ENCODE results near the gene CTNND2. TPM values are rescaled to one million over a fixed set of nuclear protein-coding genes. Genes with fewer than 3 reads are reported as not detected.

CTNND2 gene
- polyA plus RNA-seq, 2 donors: 0.09 TPM; not detected in 1

GRCh38 chr5:11599499-11599898, 304.7 kb downstream of the CTNND2 start:
- Histone ChIP-seq H3K9me3 (ENCODE audit: control insufficient read depth in 2 of 2, insufficient read depth in 1 of 2, low read depth in 1 of 2, low read length in 1 of 2) (no peaks in the 10 kb centered on the region), H3K27me3 (ENCODE audit: control insufficient read depth in 1 of 2, insufficient read depth in 2 of 2, low read length in 2 of 2) (no peaks in the 10 kb centered on the region), H3K4me1 (ENCODE audit: control insufficient read depth in 2 of 2, insufficient read depth in 2 of 2, low read length in 1 of 2) (no peaks in the 10 kb centered on the region), H3K4me3 (ENCODE audit: low read depth in 1 of 2, low read length in 2 of 2) (no peak overlapping the region), H3K36me3 (ENCODE audit: control insufficient read depth in 2 of 2, insufficient read depth in 2 of 2, low read length in 1 of 2) (no peaks in the 10 kb centered on the region), H3K27ac (ENCODE audit: low read depth in 2 of 2, low read length in 1 of 2) (no peak overlapping the region)
- WGBS, 2 donors: 88 to 89% methylated on average over 5 of the region's 5 CpGs

DNA sequence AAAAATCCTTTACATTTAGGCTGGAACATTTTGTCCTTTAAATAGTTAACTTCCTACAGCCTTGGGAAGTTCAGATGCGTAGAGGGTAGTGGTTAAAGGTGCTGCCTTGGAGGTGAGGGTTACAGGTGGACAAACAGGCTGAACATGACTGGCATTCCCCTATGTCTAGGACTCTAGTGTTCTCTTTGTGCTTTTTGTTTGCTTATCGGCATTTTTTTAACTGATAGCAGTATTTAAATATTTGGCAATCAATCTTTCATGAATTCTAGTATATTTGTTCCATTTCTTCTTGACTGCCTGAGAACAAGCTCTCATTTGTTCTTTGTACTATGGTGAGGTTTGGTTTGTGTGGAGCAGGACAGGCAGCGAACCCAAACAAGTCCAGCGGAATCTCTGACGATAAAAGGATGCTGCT, 307.6 kb downstream of the CTNND2 start:
- WGBS, 2 donors: 62 to 71% methylated on average over 5 of the region's 5 CpGs
- H3K4me1 ChIP-seq (ENCODE audit: control insufficient read depth in 2 of 2, insufficient read depth in 2 of 2, low read length in 1 of 2): no peaks in the 10 kb centered on the region
- H3K4me3 ChIP-seq (ENCODE audit: low read depth in 1 of 2, low read length in 2 of 2): no peak overlapping the region
- no peaks in the 10 kb centered on the region for H3K27me3 ChIP-seq (ENCODE audit: control insufficient read depth in 1 of 2, insufficient read depth in 2 of 2, low read length in 2 of 2)
- no peak overlapping the region for H3K27ac ChIP-seq (ENCODE audit: low read depth in 2 of 2, low read length in 1 of 2)
- H3K36me3 ChIP-seq (ENCODE audit: control insufficient read depth in 2 of 2, insufficient read depth in 2 of 2, low read length in 1 of 2): no peaks in the 10 kb centered on the region
- H3K9me3 ChIP-seq (ENCODE audit: control insufficient read depth in 2 of 2, insufficient read depth in 1 of 2, low read depth in 1 of 2, low read length in 1 of 2): no peaks in the 10 kb centered on the region

GRCh38 chr5:11596185-11596584, 308.1 kb downstream of the CTNND2 start:
- no peak overlapping the region for H3K4me3 ChIP-seq (ENCODE audit: low read depth in 1 of 2, low read length in 2 of 2)
- no peaks in the 10 kb centered on the region for H3K4me1 ChIP-seq (ENCODE audit: control insufficient read depth in 2 of 2, insufficient read depth in 2 of 2, low read length in 1 of 2)
- no peaks in the 10 kb centered on the region for H3K9me3 ChIP-seq (ENCODE audit: control insufficient read depth in 2 of 2, insufficient read depth in 1 of 2, low read depth in 1 of 2, low read length in 1 of 2)
- no peak overlapping the region for H3K27ac ChIP-seq (ENCODE audit: low read depth in 2 of 2, low read length in 1 of 2)
- no peaks in the 10 kb centered on the region for H3K36me3 ChIP-seq (ENCODE audit: control insufficient read depth in 2 of 2, insufficient read depth in 2 of 2, low read length in 1 of 2)
- 35 to 52% methylated on average over 1 of the region's 1 CpG for WGBS, 2 donors
- H3K27me3 ChIP-seq (ENCODE audit: control insufficient read depth in 1 of 2, insufficient read depth in 2 of 2, low read length in 2 of 2): no peaks in the 10 kb centered on the region

DNA sequence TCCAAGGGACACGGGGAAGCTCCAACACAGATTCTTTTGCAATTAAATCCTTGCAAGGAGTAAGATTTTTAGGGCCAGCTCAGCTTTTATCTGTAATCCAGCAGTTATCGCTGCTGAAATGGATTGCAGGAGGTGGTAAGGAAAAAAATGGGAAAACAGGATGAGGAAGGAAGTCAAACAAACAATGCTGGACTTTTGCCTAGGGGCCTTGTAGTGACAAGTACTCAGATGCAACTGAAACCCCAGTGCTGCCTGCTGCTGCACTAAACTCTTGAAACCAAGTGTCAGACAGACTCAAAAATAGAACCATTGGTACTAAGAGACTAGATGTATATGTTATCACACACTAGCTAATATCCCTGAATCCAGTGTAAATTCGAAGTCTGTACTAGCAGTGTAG, 309.2 kb downstream of the CTNND2 start:
- Histone ChIP-seq H3K27ac (ENCODE audit: low read depth in 2 of 2, low read length in 1 of 2) (no peak overlapping the region), H3K4me1 (ENCODE audit: control insufficient read depth in 2 of 2, insufficient read depth in 2 of 2, low read length in 1 of 2) (no peaks in the 10 kb centered on the region), H3K36me3 (ENCODE audit: control insufficient read depth in 2 of 2, insufficient read depth in 2 of 2, low read length in 1 of 2) (no peaks in the 10 kb centered on the region), H3K27me3 (ENCODE audit: control insufficient read depth in 1 of 2, insufficient read depth in 2 of 2, low read length in 2 of 2) (no peaks in the 10 kb centered on the region), H3K4me3 (ENCODE audit: low read depth in 1 of 2, low read length in 2 of 2) (no peak overlapping the region), H3K9me3 (ENCODE audit: control insufficient read depth in 2 of 2, insufficient read depth in 1 of 2, low read depth in 1 of 2, low read length in 1 of 2) (no peaks in the 10 kb centered on the region)
- 29 to 36% methylated on average over 3 of the region's 3 CpGs for WGBS, 2 donors

- WGBS, 2 donors: 71 to 79% methylated on average over 2 of the region's 2 CpGs
- Histone ChIP-seq H3K27ac (ENCODE audit: low read depth in 2 of 2, low read length in 1 of 2) (no peak overlapping the region), H3K36me3 (ENCODE audit: control insufficient read depth in 2 of 2, insufficient read depth in 2 of 2, low read length in 1 of 2) (no peaks in the 10 kb centered on the region), H3K4me3 (ENCODE audit: low read depth in 1 of 2, low read length in 2 of 2) (no peak overlapping the region), H3K4me1 (ENCODE audit: control insufficient read depth in 2 of 2, insufficient read depth in 2 of 2, low read length in 1 of 2) (no peaks in the 10 kb centered on the region), H3K27me3 (ENCODE audit: control insufficient read depth in 1 of 2, insufficient read depth in 2 of 2, low read length in 2 of 2) (no peaks in the 10 kb centered on the region), H3K9me3 (ENCODE audit: control insufficient read depth in 2 of 2, insufficient read depth in 1 of 2, low read depth in 1 of 2, low read length in 1 of 2) (no peaks in the 10 kb centered on the region)
Measured at GRCh38 chr5:11594021-11594420, 310.2 kb downstream of the CTNND2 start.

GRCh38 chr5:11590475-11590874, 313.8 kb downstream of the CTNND2 start:
- no peaks in the 10 kb centered on the region for H3K36me3 ChIP-seq (ENCODE audit: control insufficient read depth in 2 of 2, insufficient read depth in 2 of 2, low read length in 1 of 2)
- H3K4me3 ChIP-seq (ENCODE audit: low read depth in 1 of 2, low read length in 2 of 2): no peak overlapping the region
- H3K27me3 ChIP-seq (ENCODE audit: control insufficient read depth in 1 of 2, insufficient read depth in 2 of 2, low read length in 2 of 2): no peaks in the 10 kb centered on the region
- H3K9me3 ChIP-seq (ENCODE audit: control insufficient read depth in 2 of 2, insufficient read depth in 1 of 2, low read depth in 1 of 2, low read length in 1 of 2): no peaks in the 10 kb centered on the region
- no peaks in the 10 kb centered on the region for H3K4me1 ChIP-seq (ENCODE audit: control insufficient read depth in 2 of 2, insufficient read depth in 2 of 2, low read length in 1 of 2)
- WGBS, 2 donors: 92 to 93% methylated on average over 6 of the region's 6 CpGs
- no peak overlapping the region for H3K27ac ChIP-seq (ENCODE audit: low read depth in 2 of 2, low read length in 1 of 2)

GRCh38 chr5:11588803-11589202, 315.4 kb downstream of the CTNND2 start:
- Histone ChIP-seq H3K27ac (ENCODE audit: low read depth in 2 of 2, low read length in 1 of 2) (no peak overlapping the region), H3K4me3 (ENCODE audit: low read depth in 1 of 2, low read length in 2 of 2) (no peak overlapping the region), H3K9me3 (ENCODE audit: control insufficient read depth in 2 of 2, insufficient read depth in 1 of 2, low read depth in 1 of 2, low read length in 1 of 2) (no peaks in the 10 kb centered on the region), H3K4me1 (ENCODE audit: control insufficient read depth in 2 of 2, insufficient read depth in 2 of 2, low read length in 1 of 2) (no peaks in the 10 kb centered on the region), H3K36me3 (ENCODE audit: control insufficient read depth in 2 of 2, insufficient read depth in 2 of 2, low read length in 1 of 2) (no peaks in the 10 kb centered on the region), H3K27me3 (ENCODE audit: control insufficient read depth in 1 of 2, insufficient read depth in 2 of 2, low read length in 2 of 2) (peaks cover 0 to 2% of the 10 kb centered on the region in 2 donors)
- WGBS, 2 donors: 10 to 20% methylated on average over 6 of the region's 6 CpGs

- 79 to 82% methylated on average over 6 of the region's 6 CpGs for WGBS, 2 donors
Measured at GRCh38 chr5:11584017-11584416, 320.2 kb downstream of the CTNND2 start.

GRCh38 chr5:11579351-11579750, 324.9 kb downstream of the CTNND2 start:
- WGBS, 2 donors: 91 to 92% methylated on average over 4 of the region's 4 CpGs
- no peak overlapping the region for H3K27ac ChIP-seq (ENCODE audit: low read depth in 2 of 2, low read length in 1 of 2)
- H3K27me3 ChIP-seq (ENCODE audit: control insufficient read depth in 1 of 2, insufficient read depth in 2 of 2, low read length in 2 of 2): peaks cover 0 to 2% of the 10 kb centered on the region in 2 donors
- no peaks in the 10 kb centered on the region for H3K4me1 ChIP-seq (ENCODE audit: control insufficient read depth in 2 of 2, insufficient read depth in 2 of 2, low read length in 1 of 2)
- no peak overlapping the region for H3K4me3 ChIP-seq (ENCODE audit: low read depth in 1 of 2, low read length in 2 of 2)
- no peaks in the 10 kb centered on the region for H3K36me3 ChIP-seq (ENCODE audit: control insufficient read depth in 2 of 2, insufficient read depth in 2 of 2, low read length in 1 of 2)
- H3K9me3 ChIP-seq (ENCODE audit: control insufficient read depth in 2 of 2, insufficient read depth in 1 of 2, low read depth in 1 of 2, low read length in 1 of 2): no peaks in the 10 kb centered on the region

More at GRCh38 chr5:11584017-11584416, 320.2 kb downstream of the CTNND2 start:
- Histone ChIP-seq H3K36me3 (ENCODE audit: control insufficient read depth in 2 of 2, insufficient read depth in 2 of 2, low read length in 1 of 2) (no peaks in the 10 kb centered on the region), H3K9me3 (ENCODE audit: control insufficient read depth in 2 of 2, insufficient read depth in 1 of 2, low read depth in 1 of 2, low read length in 1 of 2) (no peaks in the 10 kb centered on the region), H3K4me3 (ENCODE audit: low read depth in 1 of 2, low read length in 2 of 2) (no peak overlapping the region), H3K27me3 (ENCODE audit: control insufficient read depth in 1 of 2, insufficient read depth in 2 of 2, low read length in 2 of 2) (peaks cover 0 to 2% of the 10 kb centered on the region in 2 donors), H3K27ac (ENCODE audit: low read depth in 2 of 2, low read length in 1 of 2) (no peak overlapping the region), H3K4me1 (ENCODE audit: control insufficient read depth in 2 of 2, insufficient read depth in 2 of 2, low read length in 1 of 2) (no peaks in the 10 kb centered on the region)

GRCh38 chr5:11574787-11575186, 329.5 kb downstream of the CTNND2 start:
- H3K4me1 ChIP-seq (ENCODE audit: control insufficient read depth in 2 of 2, insufficient read depth in 2 of 2, low read length in 1 of 2): no peaks in the 10 kb centered on the region
- 91 to 92% methylated on average over 2 of the region's 2 CpGs for WGBS, 2 donors
- H3K27me3 ChIP-seq (ENCODE audit: control insufficient read depth in 1 of 2, insufficient read depth in 2 of 2, low read length in 2 of 2): no peaks in the 10 kb centered on the region

More at GRCh38 chr5:11574787-11575186, 329.5 kb downstream of the CTNND2 start:
- Histone ChIP-seq H3K4me3 (ENCODE audit: low read depth in 1 of 2, low read length in 2 of 2) (no peak overlapping the region), H3K9me3 (ENCODE audit: control insufficient read depth in 2 of 2, insufficient read depth in 1 of 2, low read depth in 1 of 2, low read length in 1 of 2) (no peaks in the 10 kb centered on the region), H3K36me3 (ENCODE audit: control insufficient read depth in 2 of 2, insufficient read depth in 2 of 2, low read length in 1 of 2) (no peaks in the 10 kb centered on the region), H3K27ac (ENCODE audit: low read depth in 2 of 2, low read length in 1 of 2) (no peak overlapping the region)
